Measurements from ENCODE around the gene NBR1.
A peak's percentile ranks its signal among the peaks of the same experiment; 100 is the strongest.
"Not testable (repeated sequence)": the region's sequence is repeated elsewhere in the genome, so short reads cannot be mapped to it uniquely, and the experiment has no call there.

NBR1 gene

DNA sequence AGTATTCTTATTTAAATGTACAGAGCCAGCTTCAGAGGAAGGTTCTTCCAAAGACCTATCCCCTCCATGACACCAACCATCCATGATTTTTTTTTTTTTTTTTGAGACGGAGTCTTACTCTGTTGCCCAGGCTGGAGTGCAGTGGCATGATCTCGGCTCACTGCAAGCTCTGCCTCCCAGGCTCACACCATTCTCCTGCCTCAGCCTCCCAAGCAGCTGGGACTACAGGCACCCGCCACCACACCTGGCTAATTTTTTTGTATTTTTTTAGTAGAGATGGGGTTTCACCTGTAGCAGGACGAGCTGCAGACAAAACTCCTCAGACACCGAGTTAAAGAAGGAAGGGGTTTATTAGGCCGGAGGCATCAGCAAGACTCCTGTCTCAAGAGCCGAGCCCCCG, 11.1 kb upstream of the NBR1 start:
- DNase-seq: not testable (repeated sequence)

DNA sequence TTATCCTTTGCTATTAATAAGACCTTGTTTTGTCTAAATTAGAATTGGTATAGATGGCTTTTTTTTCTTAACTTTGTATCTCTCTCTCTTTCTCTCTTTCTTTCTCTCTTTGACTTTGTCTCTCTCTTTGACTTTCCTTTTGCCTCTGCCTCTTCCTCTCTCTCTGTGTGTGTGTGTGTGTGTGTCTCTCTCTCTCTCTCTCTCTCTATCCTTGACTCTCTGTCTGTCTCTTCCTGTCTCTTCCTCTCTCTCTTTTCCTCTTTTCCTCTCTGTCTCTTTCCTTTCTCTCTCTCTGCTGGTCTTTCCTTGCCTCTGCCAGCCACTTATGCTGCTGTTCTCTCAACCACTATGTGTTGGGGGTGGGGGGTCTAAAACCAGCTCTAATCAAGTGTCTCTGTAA, 5.0 kb upstream of the NBR1 start:
- DNase-seq: not testable (repeated sequence)

DNA sequence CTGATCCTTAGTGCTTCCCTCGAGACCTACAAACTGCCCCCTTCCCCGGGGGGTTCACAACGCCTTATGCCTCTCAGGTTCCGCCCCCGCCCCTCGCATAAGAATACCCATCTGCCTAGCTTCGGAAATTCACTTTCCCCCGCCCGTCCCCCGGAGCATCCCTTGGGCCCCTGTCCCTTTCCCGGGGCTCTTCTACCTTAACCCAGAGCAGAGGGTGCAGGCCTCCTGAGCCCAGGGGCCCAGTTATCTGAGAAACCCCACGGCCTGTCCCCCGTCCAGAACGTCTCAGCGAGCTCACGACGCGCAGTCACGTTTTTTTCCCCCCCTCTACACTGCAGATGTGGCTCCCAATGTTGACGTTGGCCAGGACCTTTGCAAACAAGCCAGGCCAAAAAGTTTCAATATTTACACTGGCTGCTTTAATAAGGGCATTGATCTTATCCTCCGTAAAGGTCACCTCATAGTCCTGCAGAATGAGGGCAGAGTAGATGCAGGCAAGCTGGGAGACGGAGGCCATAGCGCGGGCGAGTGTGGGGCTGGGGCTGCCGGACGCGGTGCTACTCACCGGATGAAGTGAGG, 1.4 kb upstream of the NBR1 start:
- DNase-seq: peak; percentile 32

DNA sequence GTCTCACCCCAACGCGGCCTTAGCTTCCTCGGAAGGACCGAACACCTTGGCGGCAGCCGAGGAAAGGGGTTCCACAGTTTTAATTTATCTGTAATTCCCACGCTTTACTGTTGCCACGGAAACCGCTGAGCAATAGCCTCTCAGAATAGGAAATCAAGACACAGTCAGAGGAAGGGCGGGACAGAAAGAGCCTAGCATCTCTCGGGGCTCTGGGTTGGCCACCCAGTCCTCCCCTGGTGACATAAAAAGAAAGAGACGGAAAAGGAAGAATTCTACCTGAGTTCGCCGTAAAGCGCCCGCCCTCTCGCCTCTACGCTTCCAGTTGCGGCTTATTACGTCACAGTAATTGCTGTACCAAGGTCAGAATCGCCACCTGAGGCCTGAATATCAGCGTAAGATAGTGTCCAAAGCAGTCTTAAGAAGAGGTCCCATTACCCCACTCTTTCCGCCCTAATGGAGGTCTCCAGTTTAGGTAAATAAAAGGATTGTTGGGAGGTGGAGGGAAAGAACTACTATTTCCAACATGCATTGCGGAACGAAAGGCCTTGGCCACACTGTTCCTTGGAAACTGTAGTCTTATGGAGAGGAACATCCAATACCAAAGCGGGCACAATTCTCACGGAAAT, 761 bp upstream of the NBR1 start:
- peak; percentile 96 for DNase-seq

DNA sequence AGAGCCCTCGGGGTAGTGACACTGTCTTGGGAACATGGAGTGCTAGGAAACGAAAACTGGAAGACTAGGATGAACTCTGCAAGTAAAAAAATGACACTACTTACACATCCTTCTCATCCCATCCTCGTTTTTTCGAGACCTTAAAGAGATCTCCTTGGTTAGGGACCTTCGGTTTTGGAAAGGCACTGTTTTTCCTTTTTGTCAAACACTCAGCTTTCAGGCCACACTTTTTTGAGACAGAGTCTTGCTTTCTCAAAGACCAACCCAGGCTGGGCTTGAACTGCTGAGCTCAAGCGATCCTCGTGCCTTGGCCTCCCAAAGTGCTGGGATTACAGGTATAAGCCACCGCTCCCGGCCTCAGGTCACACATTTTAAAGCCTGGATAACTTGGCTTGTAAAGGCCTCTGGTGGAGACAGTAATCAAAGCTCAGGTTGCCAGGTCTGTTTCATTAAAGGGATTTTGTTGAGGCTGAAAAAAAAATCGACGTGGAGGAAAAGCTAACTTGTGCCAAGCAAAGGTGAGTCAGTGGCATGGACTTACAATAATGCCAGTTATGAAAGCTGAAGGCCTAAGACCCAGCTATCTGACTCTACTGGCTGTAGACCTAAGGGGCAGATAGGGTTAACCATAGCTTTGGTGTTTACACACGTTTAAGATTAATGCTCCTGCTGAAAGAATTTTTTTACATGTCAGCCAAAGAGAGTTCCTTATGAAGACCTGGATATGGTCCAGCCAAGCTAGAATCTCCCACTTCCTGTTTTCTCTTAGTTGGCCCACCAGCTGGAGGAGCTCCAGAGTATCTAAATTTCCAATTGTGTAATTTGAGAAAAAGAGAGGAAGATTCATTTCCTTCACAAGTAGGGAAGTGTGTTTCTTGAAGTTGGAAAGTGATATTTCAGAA, 823 bp downstream of the NBR1 start:
- peak; percentile 8 for DNase-seq

DNA sequence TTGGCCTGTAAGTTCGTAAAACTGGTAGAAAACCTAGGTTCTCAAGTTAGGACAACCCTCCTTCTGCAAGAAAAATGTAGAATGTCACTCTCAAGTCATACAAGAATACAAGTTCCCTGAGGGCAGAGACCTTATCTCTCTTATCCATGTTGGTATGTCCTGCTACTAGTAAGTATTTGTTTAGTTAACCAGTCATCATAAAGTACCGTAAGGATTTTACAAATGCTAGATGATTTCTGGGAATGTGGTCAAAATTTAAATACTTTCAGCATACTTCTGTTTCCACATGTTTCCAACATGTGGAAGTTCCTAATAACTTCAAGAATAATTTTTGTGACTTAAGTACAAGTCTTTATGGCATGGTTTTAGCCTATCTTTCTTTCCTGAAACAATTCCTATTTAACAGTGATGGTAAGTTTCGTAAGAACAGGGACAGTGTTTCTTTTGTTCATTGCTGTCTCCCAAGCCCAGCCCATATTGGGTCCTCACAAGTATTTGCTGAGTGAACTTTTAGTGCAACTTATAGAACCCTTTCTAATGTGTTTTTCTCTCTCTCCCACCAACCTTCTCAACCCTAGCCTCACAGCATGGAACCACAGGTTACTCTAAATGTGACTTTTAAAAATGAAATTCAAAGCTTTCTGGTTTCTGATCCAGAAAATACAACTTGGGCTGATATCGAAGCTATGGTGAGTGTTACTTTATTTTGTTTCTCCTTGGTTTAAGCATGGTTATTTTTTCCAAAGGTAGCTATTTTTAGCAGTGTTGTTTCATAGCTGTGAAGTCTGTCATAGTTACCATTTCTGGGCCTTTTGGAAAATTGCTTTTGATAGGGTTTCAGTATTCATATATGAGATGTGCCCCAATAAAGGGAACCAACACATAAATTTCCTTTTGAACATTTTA, 4.5 kb downstream of the NBR1 start:
- peak; percentile 6 for DNase-seq

DNA sequence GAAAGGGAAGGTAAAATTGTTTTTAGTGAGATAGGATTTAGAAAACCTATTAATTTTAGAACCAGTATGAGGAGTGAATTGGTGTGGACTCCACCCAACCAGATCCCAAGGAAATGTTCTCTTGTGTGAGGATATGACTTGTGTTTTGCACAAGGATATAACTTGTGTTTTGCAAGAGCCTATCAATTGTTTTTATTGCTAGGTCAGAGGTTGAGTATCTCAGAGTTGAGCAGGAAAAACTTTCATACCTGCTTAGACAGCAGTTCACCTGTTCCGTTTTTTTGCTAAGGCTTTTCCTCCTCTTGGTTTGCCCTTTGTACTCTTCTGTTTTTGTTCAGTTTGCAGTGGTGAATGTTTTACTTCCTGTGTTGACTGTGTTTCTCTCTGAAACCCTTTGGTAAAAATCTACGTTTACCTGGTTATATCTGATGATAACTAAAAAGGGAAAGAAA, 5.1 kb downstream of the NBR1 start:
- peak; percentile 2 for DNase-seq

DNA sequence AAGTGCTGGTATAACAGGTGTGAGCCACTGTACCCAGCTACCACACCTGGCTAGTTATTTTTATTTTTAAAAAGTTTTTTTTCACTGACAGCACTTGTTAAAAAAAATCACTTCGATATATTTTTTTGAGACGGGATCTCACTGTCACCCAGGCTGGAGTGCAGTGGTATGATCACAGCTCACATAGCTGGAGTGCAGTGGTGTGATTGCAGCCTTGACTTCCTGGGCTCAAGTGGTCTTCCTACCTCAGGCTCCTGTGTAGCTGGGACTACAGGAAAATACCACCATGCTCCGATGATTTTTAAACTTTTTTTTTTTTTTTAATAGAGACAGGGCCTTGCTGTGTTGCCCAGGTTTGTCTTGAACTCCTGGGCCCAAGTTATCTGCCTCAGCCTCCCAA, 12.9 kb downstream of the NBR1 start:
- DNase-seq: no peak

DNA sequence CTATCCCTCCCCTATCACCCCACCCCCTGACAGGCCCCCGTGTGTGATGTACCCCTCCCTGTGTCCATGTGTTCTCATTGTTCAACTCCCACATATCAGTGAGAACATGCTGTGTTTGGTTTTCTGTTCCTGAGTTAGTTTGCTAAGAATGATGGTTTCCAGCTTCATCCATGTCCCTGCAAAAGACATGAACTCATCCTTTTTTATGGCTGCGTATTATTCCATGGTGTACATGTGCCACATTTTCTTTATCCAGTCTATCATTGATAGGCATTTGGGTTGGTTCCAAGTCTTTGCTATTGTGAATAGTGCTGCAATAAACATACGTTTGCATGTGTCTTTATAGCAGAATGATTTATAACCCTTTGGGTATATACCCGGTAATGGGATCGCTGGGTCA, 15.6 kb downstream of the NBR1 start:
- DNase-seq: not testable (repeated sequence)

DNA sequence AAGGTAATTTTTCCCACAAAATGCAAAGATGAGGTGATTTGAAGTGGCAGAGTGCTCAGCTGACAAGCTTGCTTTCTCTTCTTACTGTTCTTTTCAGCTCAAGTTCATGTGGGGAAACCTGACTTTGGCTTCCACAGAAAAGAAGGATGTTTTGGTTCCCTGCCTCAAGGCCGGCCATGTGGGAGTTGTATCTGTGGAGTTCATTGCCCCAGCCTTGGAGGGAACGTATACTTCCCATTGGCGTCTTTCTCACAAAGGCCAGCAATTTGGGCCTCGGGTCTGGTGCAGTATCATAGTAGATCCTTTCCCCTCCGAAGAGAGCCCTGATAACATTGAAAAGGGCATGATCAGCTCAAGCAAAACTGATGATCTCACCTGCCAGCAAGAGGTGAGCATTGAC, 22.2 kb downstream of the NBR1 start:
- no peak for DNase-seq

DNA sequence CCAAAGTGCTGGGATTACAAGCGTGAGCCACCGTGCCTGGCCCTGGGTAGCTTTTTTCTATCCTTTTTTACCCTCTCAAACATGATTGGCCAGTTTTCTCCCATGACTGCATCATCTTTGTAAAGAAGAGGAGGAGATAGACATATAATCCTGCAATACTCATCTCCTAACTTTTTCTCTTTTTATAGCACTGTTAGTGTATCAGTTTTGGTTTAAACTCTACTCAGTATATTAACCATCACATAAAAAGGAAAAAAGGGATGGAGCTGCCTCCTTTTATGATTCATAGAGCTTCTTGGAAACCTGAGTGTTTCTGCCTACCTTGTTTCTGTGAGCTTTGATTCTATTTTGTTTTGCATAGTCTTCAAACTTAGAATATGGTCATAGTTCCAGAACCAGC, 28.6 kb downstream of the NBR1 start:
- DNase-seq: no peak

DNA sequence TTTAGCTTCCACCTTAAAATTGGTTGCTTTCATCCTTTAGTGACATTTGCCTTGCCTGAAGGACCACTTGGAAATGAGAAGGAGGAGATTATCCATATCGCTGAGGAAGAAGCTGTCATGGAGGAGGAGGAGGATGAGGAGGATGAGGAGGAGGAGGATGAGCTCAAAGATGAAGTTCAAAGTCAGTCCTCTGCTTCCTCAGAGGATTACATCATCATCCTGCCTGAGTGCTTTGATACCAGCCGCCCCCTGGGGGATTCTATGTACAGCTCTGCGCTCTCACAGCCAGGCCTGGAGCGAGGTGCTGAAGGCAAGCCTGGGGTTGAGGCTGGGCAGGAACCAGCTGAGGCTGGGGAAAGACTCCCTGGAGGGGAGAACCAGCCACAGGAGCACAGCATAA, 29.1 kb downstream of the NBR1 start:
- DNase-seq: no peak

DNA sequence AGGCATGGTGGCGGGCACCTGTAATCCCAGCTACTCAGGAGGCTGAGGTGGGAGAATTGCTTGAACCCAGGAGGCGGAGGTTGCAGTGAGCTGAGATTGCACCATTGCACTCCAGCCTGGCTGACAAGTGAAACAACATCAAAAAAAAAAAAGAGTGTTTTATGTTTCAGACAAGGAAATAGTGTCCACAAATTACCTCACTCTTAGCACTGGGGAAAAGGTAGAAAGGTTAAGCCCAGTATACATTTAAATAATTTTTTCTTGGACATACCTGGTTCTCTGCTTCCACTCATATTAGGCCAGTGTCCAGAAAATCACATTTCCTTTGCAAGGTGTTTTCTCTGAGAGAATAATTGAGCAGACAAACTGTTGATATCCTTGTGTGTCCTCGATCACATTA, 32.0 kb downstream of the NBR1 start:
- DNase-seq: not testable (repeated sequence)

DNA sequence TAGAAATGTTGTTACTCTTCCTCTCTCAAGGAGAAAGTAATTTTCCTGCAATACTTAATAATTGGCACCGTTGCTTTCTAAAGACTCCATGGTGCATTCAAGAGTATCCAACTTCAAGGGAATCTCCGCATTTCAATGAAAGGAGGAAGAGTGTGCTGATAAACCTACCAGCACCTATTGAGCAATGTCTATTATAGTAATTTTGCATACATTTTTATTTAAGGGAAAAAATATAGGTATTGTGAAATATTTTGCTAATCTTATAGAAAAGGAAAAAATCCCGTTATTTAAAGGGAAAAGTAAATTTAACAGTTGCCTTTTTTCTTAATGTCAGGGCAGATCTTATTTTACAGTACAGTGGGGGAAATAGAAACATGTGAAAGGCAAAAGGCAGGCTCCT, 39.6 kb downstream of the NBR1 start:
- no peak for DNase-seq

DNA sequence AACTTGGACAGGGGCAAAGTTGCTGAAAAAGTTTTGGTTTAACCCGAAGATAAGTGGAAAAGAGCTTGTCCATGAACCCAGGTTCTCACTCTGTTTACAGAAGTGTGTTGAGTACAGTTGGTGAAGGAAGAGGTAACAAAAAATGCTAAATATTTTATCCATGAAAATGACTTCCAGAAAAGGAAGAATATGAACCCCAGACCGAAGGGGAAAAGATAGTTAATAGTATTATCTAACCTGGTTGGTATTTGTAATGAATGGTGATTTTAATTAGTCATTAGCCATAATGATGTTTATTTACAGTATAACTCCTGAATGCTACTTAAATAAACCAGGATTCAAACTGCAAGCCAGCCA, 40.1 kb downstream of the NBR1 start:
- no peak for DNase-seq

DNA sequence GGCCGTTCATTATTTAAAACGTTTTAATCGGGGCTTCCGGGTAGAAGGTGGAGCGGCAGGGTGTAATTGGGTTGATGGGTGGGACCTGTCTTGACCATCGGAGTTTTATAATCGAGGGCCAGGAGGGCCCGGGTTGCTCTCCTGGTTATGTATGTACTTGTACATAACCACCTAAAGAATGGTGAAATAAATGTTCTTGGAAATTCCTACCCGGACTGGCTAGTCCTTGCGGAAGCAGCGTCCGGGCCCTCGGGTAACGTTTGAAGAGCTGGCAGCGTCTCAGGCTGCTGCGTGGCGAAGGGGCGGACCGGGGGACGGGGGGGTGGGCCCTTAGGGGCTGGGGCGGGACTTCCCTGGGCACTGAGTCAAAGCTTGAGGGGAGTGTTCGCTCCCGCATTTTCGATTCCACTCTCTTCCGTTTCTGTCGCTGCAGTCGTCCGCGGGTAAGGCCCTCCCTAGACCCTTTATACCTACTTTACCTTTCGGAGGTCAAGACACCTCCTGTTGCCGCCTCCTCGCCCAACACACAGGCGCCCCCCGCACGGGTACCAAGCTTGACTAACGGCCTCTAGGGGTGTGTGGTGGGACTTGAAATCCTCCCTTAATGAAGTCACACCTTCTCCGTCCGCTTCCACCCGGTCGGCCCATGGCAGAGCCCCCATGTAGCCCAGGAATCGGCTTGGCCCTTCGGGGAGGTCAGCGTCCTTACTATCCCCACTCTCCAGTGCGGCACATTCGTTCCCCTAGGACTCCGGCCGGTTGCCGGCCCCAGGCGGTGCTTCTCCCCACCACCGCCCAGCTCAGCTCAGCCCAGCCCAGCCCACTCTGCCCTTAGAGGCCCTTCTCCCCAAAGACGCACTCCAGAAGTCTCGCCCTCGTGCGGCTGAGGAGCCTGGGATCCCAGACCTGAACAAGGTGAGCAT, 40.7 kb downstream of the NBR1 start, which contains the start of gene TMEM106A:
Gene TMEM106A, plus strand, starts transcription at position 396 of the 923 bp plus-strand sequence. CDS start 1,167 bp downstream, outside the sequence.
- peak; percentile 84 for DNase-seq

DNA sequence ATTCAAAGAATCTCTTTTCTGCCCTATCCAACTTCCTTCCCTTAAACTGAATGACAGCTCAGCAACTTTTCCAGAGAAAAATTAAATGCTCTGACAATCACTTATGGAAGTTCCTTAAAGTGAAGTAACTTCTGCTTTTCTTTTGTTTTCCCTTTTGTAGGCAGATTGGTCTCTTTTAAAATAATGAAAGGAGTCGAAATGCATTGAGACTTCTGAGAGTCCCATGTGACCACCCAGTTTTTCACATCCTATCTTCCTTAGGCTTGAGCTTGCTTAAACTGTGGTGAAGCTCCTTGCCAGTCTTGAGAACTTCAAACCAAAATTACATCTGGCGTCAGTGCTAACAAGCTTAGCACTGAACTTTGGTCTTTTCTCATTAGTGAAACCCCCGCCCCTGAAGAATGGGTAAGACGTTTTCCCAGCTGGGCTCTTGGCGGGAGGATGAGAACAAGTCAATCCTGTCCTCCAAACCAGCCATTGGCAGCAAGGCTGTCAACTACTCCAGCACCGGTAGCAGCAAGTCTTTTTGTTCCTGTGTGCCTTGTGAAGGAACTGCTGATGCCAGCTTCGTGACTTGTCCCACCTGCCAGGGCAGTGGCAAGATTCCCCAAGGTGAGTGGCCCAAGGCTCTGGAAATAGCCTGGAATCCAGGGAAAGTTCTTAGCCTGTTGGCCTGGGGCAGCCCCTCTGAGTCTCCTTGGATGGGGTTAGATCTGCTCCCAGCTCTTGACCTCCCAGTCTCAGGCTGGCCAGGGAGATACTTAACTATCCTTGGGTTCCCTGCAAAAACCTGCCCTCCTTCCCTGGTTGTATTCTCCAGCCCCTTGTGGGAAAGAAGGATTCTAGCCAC, 41.9 kb downstream of the NBR1 start:
- DNase-seq: peak; percentile 13

DNA sequence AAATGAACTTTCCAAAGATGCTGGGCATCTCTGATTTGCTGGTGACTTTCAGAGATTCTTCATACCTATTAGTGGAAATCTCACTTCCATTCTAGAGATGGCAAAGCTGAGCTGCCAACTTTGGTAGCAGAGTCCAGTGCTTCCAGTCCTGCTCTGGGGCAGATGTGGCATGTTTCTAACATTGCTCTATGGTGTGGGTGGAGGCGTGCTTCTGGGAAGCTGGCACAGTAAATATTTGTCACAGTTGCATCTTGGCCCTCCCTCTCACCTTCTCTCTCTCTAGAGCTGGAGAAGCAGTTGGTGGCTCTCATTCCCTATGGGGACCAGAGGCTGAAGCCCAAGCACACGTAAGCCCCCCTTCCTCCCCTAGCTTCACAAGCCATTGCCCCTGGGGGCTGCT, 42.5 kb downstream of the NBR1 start:
- DNase-seq: no peak

DNA sequence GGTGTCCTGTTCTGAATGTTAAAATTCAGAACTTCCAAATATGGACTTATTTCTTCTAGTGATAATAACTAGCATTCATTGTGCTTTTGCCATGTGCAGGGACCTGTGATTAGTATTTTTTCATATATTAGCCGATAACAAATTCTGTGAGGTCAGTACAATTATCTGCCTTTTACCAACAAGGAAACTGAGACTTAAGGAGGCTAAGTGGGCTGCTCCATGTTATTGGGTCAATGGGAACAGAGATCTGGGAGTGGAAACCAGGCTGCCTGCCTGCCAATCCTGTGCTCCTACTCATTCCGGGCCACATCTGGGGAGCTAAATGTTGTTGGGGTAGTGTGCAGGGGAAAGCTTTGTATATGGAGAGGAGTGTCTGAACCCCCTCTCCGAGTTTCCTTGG, 44.3 kb downstream of the NBR1 start:
- DNase-seq: no peak

DNA sequence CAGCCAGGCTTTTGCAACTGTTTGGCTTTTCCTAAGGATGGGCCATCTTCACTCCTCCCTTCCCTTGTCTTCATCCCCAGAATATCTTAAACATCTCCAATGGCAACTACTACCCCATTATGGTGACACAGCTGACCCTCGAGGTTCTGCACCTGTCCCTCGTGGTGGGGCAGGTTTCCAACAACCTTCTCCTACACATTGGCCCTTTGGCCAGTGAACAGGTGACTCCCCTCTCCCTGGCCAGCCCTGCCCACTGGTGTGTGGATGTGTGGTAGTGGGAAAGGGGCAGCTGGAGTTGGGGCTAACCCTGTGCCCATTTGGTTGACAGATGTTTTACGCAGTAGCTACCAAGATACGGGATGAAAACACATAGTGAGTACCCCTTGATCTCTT, 45.4 kb downstream of the NBR1 start:
- DNase-seq: no peak

Data from activated CD4-positive, alpha-beta T cell treated with anti-CD3 and anti-CD28 coated beads, Interleukin-2, amount 50 U/mL, for 16 hours (primary cell).